Dedifferentiated amniotic fluid mesenchymal stem cell (primary cell): Measurements from ENCODE around the gene KIF18B.

ENCODE experiments used
- DNase-seq: peaks from one replicate; pipeline ENCODE4 v3.0.0-alpha.2; 2016; ENCODE audit errors: extremely low spot score

The KIF18B gene

GRCh38 chr17:44947461-44948314 is at the start of gene KIF18B:
Gene KIF18B, minus strand, starts transcription at chr17:44947773. Its CDS starts 11,429 bp downstream, at chr17:44936344.
- peak; percentile 95 for DNase-seq

- DNase-seq: no peak
Measured at GRCh38 chr17:44996304-44996703, 48.7 kb upstream of the KIF18B start.

- DNase-seq: no peak
Measured at GRCh38 chr17:44995436-44996001, 47.9 kb upstream of the KIF18B start.

GRCh38 chr17:44992242-44992939 is 44.8 kb upstream of the KIF18B start:
- DNase-seq: no peak

- no peak for DNase-seq
Measured at GRCh38 chr17:44990994-44991393, 43.4 kb upstream of the KIF18B start.

- DNase-seq: no peak
Measured at GRCh38 chr17:44989552-44990138, 42.1 kb upstream of the KIF18B start.

- DNase-seq: no peak
Measured at GRCh38 chr17:44988044-44988942, 40.7 kb upstream of the KIF18B start.

GRCh38 chr17:44983563-44983962 is 36.0 kb upstream of the KIF18B start:
- no peak for DNase-seq

GRCh38 chr17:44982113-44982702 is 34.6 kb upstream of the KIF18B start:
- no peak for DNase-seq

GRCh38 chr17:44981221-44981968 is 33.8 kb upstream of the KIF18B start:
- DNase-seq: no peak

- DNase-seq: no peak
Measured at GRCh38 chr17:44979426-44979995, 31.9 kb upstream of the KIF18B start.

- DNase-seq: no peak
Measured at GRCh38 chr17:44978807-44979206, 31.2 kb upstream of the KIF18B start.

- no peak for DNase-seq
Measured at GRCh38 chr17:44977814-44978550, 30.4 kb upstream of the KIF18B start.

- DNase-seq: no peak
Measured at GRCh38 chr17:44977065-44977464, 29.5 kb upstream of the KIF18B start.

- DNase-seq: no peak
Measured at GRCh38 chr17:44976206-44976605, 28.6 kb upstream of the KIF18B start.

GRCh38 chr17:44972953-44973352 is 25.4 kb upstream of the KIF18B start:
- no peak for DNase-seq

GRCh38 chr17:44971776-44972483 is 24.4 kb upstream of the KIF18B start:
- DNase-seq: no peak

GRCh38 chr17:44970136-44970741 is 22.7 kb upstream of the KIF18B start:
- DNase-seq: no peak
